Progenitor cell of endocrine pancreas (in vitro differentiated cells): ENCODE data around the gene ATP5F1D. TPM values are rescaled to one million over a fixed set of nuclear protein-coding genes. Genes with fewer than 3 reads are reported as not detected.

Experiments
- DNase-seq: peaks from one replicate; pipeline ENCODE4 v3.0.0; 2021; ENCODE audit warnings: low spot score; ENCODE audit not compliant: unreplicated experiment
- H3K27ac Mint-ChIP-seq: 2 replicates; pipeline ENCODE4 v1.8.0; 2021; ENCODE audit warnings: mild to moderate bottlenecking, moderate library complexity, mixed read lengths
- H3K27me3 Mint-ChIP-seq: 2 replicates; pipeline ENCODE4 v1.8.0; 2021; ENCODE audit warnings: mixed read lengths
- H3K36me3 Mint-ChIP-seq: 2 replicates; pipeline ENCODE4 v1.8.0; 2022; ENCODE audit warnings: mixed read lengths; ENCODE audit not compliant: insufficient read depth
- H3K4me1 Mint-ChIP-seq: 2 replicates; pipeline ENCODE4 v1.8.0; 2021; ENCODE audit warnings: low read depth, mixed read lengths
- H3K4me3 Mint-ChIP-seq: 2 replicates; pipeline ENCODE4 v1.8.0; 2021; ENCODE audit warnings: low read depth, mild to moderate bottlenecking, moderate library complexity, mixed read lengths
- H3K9me3 Mint-ChIP-seq: 2 replicates; pipeline ENCODE4 v1.8.0; 2021; ENCODE audit warnings: low read depth, mixed read lengths
- CTCF ChIP-seq: fragments of 200-600 bp; sonication (generic); IDR thresholded peaks from one replicate; pipeline ENCODE4 v1.5.0; 2021; ENCODE audit warnings: antibody characterized with exemption, mild to moderate bottlenecking; ENCODE audit not compliant: unreplicated experiment
- total RNA-seq: library from RNA; stranded (reverse); gene quantifications from 2 replicates; pipeline ENCODE4 v1.2.1, GENCODE V29; 2021

Gene ATP5F1D
- total RNA-seq, 1 donor from 2014 or later, result 107 TPM

DNA sequence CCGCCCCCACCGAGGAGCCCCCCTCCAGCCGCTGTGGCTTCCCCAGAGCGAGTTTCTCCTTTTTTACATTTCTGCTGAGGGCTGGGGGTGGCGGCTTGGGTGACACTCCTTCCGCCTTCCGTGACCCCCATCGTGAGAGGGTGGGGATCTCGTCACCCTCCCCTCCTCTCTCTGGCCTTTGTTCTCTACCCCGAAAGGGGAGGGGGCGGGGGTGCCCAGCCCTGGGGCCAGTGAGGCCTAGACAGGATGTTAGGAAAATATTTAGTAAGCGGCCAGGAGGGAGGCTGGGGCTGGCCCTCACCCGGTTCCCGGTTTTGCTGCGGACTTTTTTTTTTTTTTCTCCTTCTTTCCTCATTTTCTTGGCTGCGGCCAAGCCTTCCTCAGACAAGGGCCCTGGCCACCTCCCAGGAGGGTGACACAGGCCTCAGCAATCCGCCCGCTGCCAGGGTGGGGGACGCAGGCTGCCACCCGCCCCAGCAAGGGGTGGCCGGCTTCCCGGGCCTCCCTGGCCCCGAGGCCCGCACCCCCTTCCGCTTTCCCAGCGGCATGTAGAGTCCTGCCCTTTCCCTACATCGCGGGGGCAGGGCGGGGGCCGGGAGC, 10.8 kb downstream of the ATP5F1D start:
- Mint-ChIP-seq H3K27ac (peak overlapping the region; percentile 74), H3K4me3 (peak overlapping the region; percentile 88), H3K36me3 (peaks cover 14% of the 10 kb centered on the region), H3K9me3 (no peaks in the 10 kb centered on the region), H3K27me3 (no peaks in the 10 kb centered on the region), H3K4me1 (peaks cover 8% of the 10 kb centered on the region)
- no peak for TF ChIP-seq CTCF
- DNase-seq, result no peak

- Mint-ChIP-seq H3K27me3 (no peaks in the 10 kb centered on the region), H3K4me3 (peak overlapping the region; percentile 54), H3K9me3 (no peaks in the 10 kb centered on the region), H3K4me1 (peaks cover 13% of the 10 kb centered on the region), H3K27ac (peak overlapping the region; percentile 84), H3K36me3 (peaks cover 18% of the 10 kb centered on the region)
- no peak for TF ChIP-seq CTCF
- DNase-seq, result no peak
These were observed 11.4 kb downstream of the ATP5F1D start for GRCh38 chr19:1252821-1253513.

GRCh38 chr19:1253514-1254080, 12.0 kb downstream of the ATP5F1D start:
- H3K27ac Mint-ChIP-seq, result peak overlapping the region; percentile 84
- no peaks in the 10 kb centered on the region for H3K27me3 Mint-ChIP-seq
- peaks cover 14% of the 10 kb centered on the region for H3K4me1 Mint-ChIP-seq
- peaks cover 19% of the 10 kb centered on the region for H3K36me3 Mint-ChIP-seq
- H3K9me3 Mint-ChIP-seq, result no peaks in the 10 kb centered on the region
- TF ChIP-seq CTCF, result no peak
- H3K4me3 Mint-ChIP-seq, result peak overlapping the region; percentile 54
- no peak for DNase-seq

DNA sequence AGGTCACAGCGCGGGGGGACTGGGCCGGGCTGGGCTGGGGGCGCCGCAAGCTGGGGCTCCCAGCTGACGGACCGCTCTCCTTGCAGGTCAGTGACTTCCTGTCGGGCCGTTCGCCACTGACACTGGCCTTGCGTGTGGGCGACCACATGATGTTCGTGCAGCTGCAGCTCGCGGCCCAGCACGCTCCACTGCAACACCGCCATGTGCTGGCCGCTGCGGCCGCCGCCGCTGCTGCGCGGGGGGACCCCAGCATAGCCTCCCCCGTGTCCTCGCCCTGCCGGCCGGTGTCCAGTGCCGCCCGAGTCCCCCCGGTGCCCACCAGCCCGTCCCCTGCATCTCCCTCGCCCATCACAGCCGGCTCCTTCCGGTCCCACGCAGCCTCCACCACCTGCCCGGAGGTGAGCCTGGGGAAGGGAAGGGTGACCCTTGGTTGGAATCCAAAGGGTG, 12.6 kb downstream of the ATP5F1D start:
- Mint-ChIP-seq H3K4me3 (no peak overlapping the region), H3K9me3 (no peaks in the 10 kb centered on the region), H3K27me3 (no peaks in the 10 kb centered on the region), H3K36me3 (peaks cover 19% of the 10 kb centered on the region), H3K4me1 (peaks cover 17% of the 10 kb centered on the region), H3K27ac (no peak overlapping the region)
- no peak for DNase-seq
- no peak for TF ChIP-seq CTCF

- Mint-ChIP-seq H3K9me3 (no peaks in the 10 kb centered on the region), H3K4me1 (peaks cover 21% of the 10 kb centered on the region)
These were observed 13.1 kb downstream of the ATP5F1D start for GRCh38 chr19:1254530-1255185.

More at GRCh38 chr19:1254530-1255185, 13.1 kb downstream of the ATP5F1D start:
- H3K27me3 Mint-ChIP-seq, result no peaks in the 10 kb centered on the region
- peak overlapping the region; percentile 52 for H3K27ac Mint-ChIP-seq
- peaks cover 19% of the 10 kb centered on the region for H3K36me3 Mint-ChIP-seq
- no peak for DNase-seq
- H3K4me3 Mint-ChIP-seq, result peak overlapping the region; percentile 14
- TF ChIP-seq CTCF, result no peak
